K562 (cell line): ENCODE results near the gene TLE6. TPM values are rescaled to one million over a fixed set of nuclear protein-coding genes. Genes with fewer than 3 reads are reported as not detected.
A peak's percentile ranks its signal among the peaks of the same experiment; 100 is the strongest.

ENCODE experiments used
- ATAC-seq: fragments of 200-7000 bp; cut with Tn5 transposase; 3 replicates; pipeline ENCODE4 v1.9.1; 2020; ENCODE audit warnings: moderate library complexity
- BruUV-seq: library from RNA; stranded (reverse); fragments of 400-500 nt; replicated peaks from 2 replicates; lab custom pipeline; 2021; lab: Mats Ljungman, UMichigan
- CTCF ChIA-PET: fragments of 300-600 bp; formaldehyde crosslinking; extraction: SDS; loops from one replicate; lab custom pipeline; 2021; ENCODE audit warnings: low intra/inter-chr PET ratio; lab: Yijun Ruan, JAX
- POLR2A ChIA-PET: fragments of 300-600, 350-650 bp; sonication (Branson Sonifier 250); formaldehyde crosslinking; extraction: SDS; loops from one replicate; lab custom pipeline; 2021; ENCODE audit warnings: antibody characterized with exemption, inconsistent platforms; lab: Yijun Ruan, JAX
- DNase-seq, 4 experiments: peaks; one replicate each; pipeline versions ENCODE4 v3.0.0 to v3.0.0-alpha.2; 2011 to 2018; ENCODE audit warnings: low spot score in 3 of 4, mixed read lengths in 3 of 4; ENCODE audit errors: extremely low read depth in 1 of 4
- FAIRE-seq: peaks from 2 replicates; lab custom pipeline; 2011; peaks lifted over from hg19 to GRCh38; lab: Jason Lieb, UNC
- H2AFZ ChIP-seq: 2 replicates; pipeline ENCODE4 v1.6.0; 2011; ENCODE audit warnings: low read depth, low read length, control low read depth, inconsistent platforms
- H3K27ac ChIP-seq: fragments of 200-600 bp; 3 replicates; pipeline ENCODE4 v1.8.0; 2011; ENCODE audit warnings: low read depth, mild to moderate bottlenecking, control low read depth, inconsistent platforms, low read length, moderate library complexity, mixed read lengths; ENCODE audit errors: extremely low read depth
- H3K27me3 ChIP-seq, 2 experiments: fragments of 300-600 bp in 1 of 2; 2 replicates in 1 of 2; 3 replicates in 1 of 2; pipeline versions ENCODE4 v1.6.0 to v1.8.0; 2011; ENCODE audit warnings: inconsistent platforms in 2 of 2, low read length in 2 of 2, mild to moderate bottlenecking in 1 of 2, mixed read lengths in 1 of 2, moderate library complexity in 1 of 2; ENCODE audit not compliant: control insufficient read depth in 2 of 2, insufficient read depth in 2 of 2
- H3K36me3 ChIP-seq: fragments of 300-600 bp; 3 replicates; pipeline ENCODE4 v1.8.0; 2011; ENCODE audit warnings: mild to moderate bottlenecking, low read length, inconsistent platforms; ENCODE audit not compliant: control insufficient read depth, insufficient read depth
- H3K4me1 ChIP-seq, 2 experiments: fragments of 200-600 bp in 1 of 2; replicated peaks in 1 of 2; 2 replicates in 1 of 2; 3 replicates in 1 of 2; pipeline versions ENCODE4 v1.5.1 to v1.8.0; 2011; ENCODE audit warnings: inconsistent platforms in 2 of 2, low read length in 2 of 2, mild to moderate bottlenecking in 1 of 2, mixed read lengths in 1 of 2, moderate library complexity in 1 of 2; ENCODE audit not compliant: control insufficient read depth in 2 of 2, insufficient read depth in 2 of 2
- H3K4me2 ChIP-seq: 2 replicates; pipeline ENCODE4 v1.6.1; 2011; ENCODE audit warnings: low read length, control low read depth, inconsistent platforms, mixed read lengths; ENCODE audit not compliant: insufficient read depth
- H3K4me3 ChIP-seq: fragments of 200-600 bp; sonication (generic), shearing (Covaris generic); 2 replicates; pipeline ENCODE4 v1.5.1; 2016; ENCODE audit warnings: control low read depth, inconsistent platforms
- H3K79me2 ChIP-seq: fragments of 200-600 bp; 3 replicates; pipeline ENCODE4 v1.8.0; 2011; ENCODE audit warnings: low read length, inconsistent platforms; ENCODE audit not compliant: control insufficient read depth, insufficient read depth
- H3K9ac ChIP-seq, 2 experiments: 2 replicates each; pipeline versions ENCODE4 v1.6.0 to v1.6.1; 2011; ENCODE audit warnings: low read depth in 2 of 2, low read length in 2 of 2, control low read depth in 1 of 2, inconsistent platforms in 1 of 2, mild to moderate bottlenecking in 1 of 2, mixed read lengths in 1 of 2; ENCODE audit not compliant: insufficient read depth in 1 of 2
- H3K9me1 ChIP-seq: one replicate; pipeline ENCODE4 v1.6.0; 2011; ENCODE audit warnings: inconsistent platforms, mild to moderate bottlenecking, low read length, moderate library complexity; ENCODE audit not compliant: control insufficient read depth, insufficient read depth
- H3K9me3 ChIP-seq: replicated peaks from 2 replicates; pipeline ENCODE4 v1.5.1; 2011; ENCODE audit warnings: low read depth, low read length, inconsistent platforms; ENCODE audit not compliant: control insufficient read depth, insufficient read depth
- H4K20me1 ChIP-seq: replicated peaks from 2 replicates; pipeline ENCODE4 v1.6.1; 2011; ENCODE audit warnings: low read length, inconsistent platforms, mixed read lengths; ENCODE audit not compliant: control insufficient read depth, insufficient read depth
- ATF2 ChIP-seq: sonication (generic); formaldehyde crosslinking; IDR thresholded peaks from 2 replicates; pipeline ENCODE4 v1.8.1; 2022; ENCODE audit warnings: missing genetic modification reagents
- BCOR ChIP-seq: fragments of 450-650 bp; IDR thresholded peaks from 2 replicates; pipeline ENCODE4 v1.6.1; 2016
- E2F1 ChIP-seq: sonication (generic); formaldehyde crosslinking; IDR thresholded peaks from 2 replicates; pipeline ENCODE4 v1.8.1; 2023; ENCODE audit warnings: mild to moderate bottlenecking, missing genetic modification reagents, moderate library complexity
- HMGN3 ChIP-seq: IDR thresholded peaks from 2 replicates; pipeline ENCODE4 v1.6.1; 2011; ENCODE audit warnings: borderline replicate concordance, low read depth, mild to moderate bottlenecking, mixed read lengths, low read length; ENCODE audit not compliant: insufficient read length; ENCODE audit errors: extremely low read depth
- MTA3 ChIP-seq: fragments of 450-650 bp; formaldehyde crosslinking; IDR thresholded peaks from 2 replicates; pipeline ENCODE4 v1.6.1; 2017; ENCODE audit warnings: mild to moderate bottlenecking, borderline replicate concordance
- POLR3A ChIP-seq: IDR thresholded peaks from 2 replicates; pipeline ENCODE4 v1.6.1; 2011; ENCODE audit warnings: borderline replicate concordance, mild to moderate bottlenecking, moderate library complexity; ENCODE audit not compliant: insufficient read length, insufficient read depth; ENCODE audit errors: extremely low read depth
- PTBP1 ChIP-seq: fragments of 200-400 bp; formaldehyde crosslinking; IDR thresholded peaks from 2 replicates; pipeline ENCODE4 v1.6.1; 2017; ENCODE audit warnings: low read depth, low read length
- RBM14 ChIP-seq: fragments of 200-400 bp; formaldehyde crosslinking; IDR thresholded peaks from 2 replicates; pipeline ENCODE4 v1.6.1; 2018; ENCODE audit warnings: low read depth, mild to moderate bottlenecking, low read length, moderate library complexity, borderline replicate concordance; ENCODE audit not compliant: insufficient read depth
- RBM17 ChIP-seq: fragments of 200-400 bp; formaldehyde crosslinking; IDR thresholded peaks from 2 replicates; pipeline ENCODE4 v1.6.1; 2017; ENCODE audit warnings: low read depth, mild to moderate bottlenecking, low read length, borderline replicate concordance
- RBM25 ChIP-seq: fragments of 200-400 bp; formaldehyde crosslinking; IDR thresholded peaks from 2 replicates; pipeline ENCODE4 v1.6.1; 2018; ENCODE audit warnings: low read length, low read depth, moderate library complexity; ENCODE audit not compliant: severe bottlenecking
- RFX1 ChIP-seq: fragments of 450-650 bp; IDR thresholded peaks from 2 replicates; pipeline ENCODE4 v1.6.1; 2016; ENCODE audit warnings: mild to moderate bottlenecking, moderate library complexity
- RFX7 ChIP-seq: fragments of 250-450 bp; sonication (Bioruptor Pico); IDR thresholded peaks from 2 replicates; pipeline ENCODE4 v1.5.1; 2021; ENCODE audit warnings: mild to moderate bottlenecking
- RUNX1 ChIP-seq: sonication (generic); IDR thresholded peaks from 2 replicates; pipeline ENCODE4 v1.6.1; 2016; ENCODE audit warnings: antibody characterized with exemption, low read depth
- UBTF ChIP-seq, 2 experiments: IDR thresholded peaks; 2 replicates each; pipeline ENCODE4 v1.6.1; 2012; ENCODE audit warnings: improper control_type of control experiment in 2 of 2, low read depth in 2 of 2, low read length in 2 of 2, borderline replicate concordance in 1 of 2
- ZFP36 ChIP-seq: fragments of 150-350 bp; IDR thresholded peaks from 2 replicates; pipeline ENCODE4 v1.6.1; 2018; ENCODE audit warnings: low read length, low read depth; ENCODE audit not compliant: partially characterized antibody
- ZNF316 ChIP-seq: fragments of 450-650 bp; IDR thresholded peaks from 2 replicates; pipeline ENCODE4 v1.6.1; 2016
- WGBS: fragments of 100-300 bp; shearing (Covaris generic); methylation state at CpG from one replicate; pipeline ENCODE4 v1.1.6; 2016; ENCODE audit warnings: low coverage, mixed read lengths; ENCODE audit not compliant: insufficient coverage; ENCODE audit errors: missing lambda C conversion rate; 5-methylcytosine and 5-hydroxymethylcytosine counted together
- in situ Hi-C: fragments of 300-500 bp; cut with MboI; formaldehyde crosslinking; loops from 4 replicates; pipeline ENCODE4 v1.15.0; 2018; ENCODE audit warnings: inconsistent platforms, mixed read lengths
- intact Hi-C: fragments of 100-400 bp; cut with micrococcal nuclease; formaldehyde crosslinking; loops from 2 replicates; pipeline ENCODE4 v1.14.2; 2022
- polyA plus RNA-seq, 8 experiments: library from polyadenylated mRNA; depleted of rRNA in 4 of 8; stranded (reverse) in 5 of 8; unstranded in 3 of 8; fragments of >200 nt; fragmentation: Nextera tagmentation in 2 of 8; fragmentation: Illumina TruSeq in 1 of 8; extraction: Ambion mirVana in 2 of 8; extraction: Trizol in 1 of 8; gene quantifications; 2 replicates each; pipeline versions ENCODE4 v1.2.1 to v1.2.3, GENCODE V29; 2011 to 2014; ENCODE audit warnings: inconsistent platforms in 1 of 8, missing spikeins in 1 of 8
- total RNA-seq, 7 experiments: library from RNA; depleted of rRNA in 6 of 7; stranded (reverse); fragments of >200 nt in 6 of 7; fragmentation: Illumina TruSeq in 2 of 7; extraction: Trizol in 2 of 7; gene quantifications; 2 replicates each; pipeline versions ENCODE4 v1.2.1 to v1.2.3, GENCODE V29; 2011 to 2021; ENCODE audit warnings: low replicate concordance in 1 of 7

Gene TLE6
- total and polyA plus RNA-seq, 9 of the 15 experiments (the other 6 are each of a cell fraction or from before 2014, with no cell fraction given) = 1.1 to 6.1 (median 2.5) TPM

- no peak overlapping the region for H3K4me2 ChIP-seq
- BruUV-seq = no TSS peak
- in situ Hi-C loops = no loop called here
- ChIA-PET POLR2A (interaction anchor here (0.5 to 0.9 kb wide), 5 partner anchors 7 to 833 kb away, joined by 3 to 5 read pairs (median 4); no protein-coding TSS in a partner anchor), CTCF (no interaction called here)
- WGBS = 73% methylated on average over 16 of the region's 22 CpGs
- no peaks in the 10 kb centered on the region for H3K9me3 ChIP-seq
- H3K9ac ChIP-seq = 0 out of 4 replicates have a peak overlapping the region, but pooled peaks of 1 of the 2 experiments have one; percentile 37
- FAIRE-seq (no peak), ATAC-seq (no peak), DNase-seq (no peak)
- no peaks in the 10 kb centered on the region for H4K20me1 ChIP-seq
- no peaks in the 10 kb centered on the region for H3K36me3 ChIP-seq
- no peak overlapping the region for H3K27ac ChIP-seq
- intact Hi-C loops = no loop called here
- H3K4me3 ChIP-seq = no peak overlapping the region
- no peaks in the 10 kb centered on the region for H3K27me3 ChIP-seq
- H3K4me1 ChIP-seq = peaks cover 0 to 15% of the 10 kb centered on the region in 2 experiments; a peak in 2 of 5 replicates
- no peak overlapping the region for H2AFZ ChIP-seq
- no peaks in the 10 kb centered on the region for H3K9me1 ChIP-seq
- H3K79me2 ChIP-seq = no peaks in the 10 kb centered on the region
- TF ChIP-seq POLR3A (no peak), E2F1 (no peak), HMGN3 (no peak), MTA3 (no peak), ATF2 (CRISPR knock-in tag) (no peak), ZFP36 (peak; percentile 94), RFX1 (no peak), UBTF (IDR thresholded peaks at IDR 0.05; ENCODE audit: borderline replicate concordance in 1 of 2, low read depth in 2 of 2, low read length in 2 of 2) (no peak), RBM17 (no peak), RFX7 (CRISPR knock-in tag) (no peak), RBM25 (peak; percentile 82), PTBP1 (peak; percentile 85; the same call in 1 of the 2 replicates), RBM14 (no peak), BCOR (peak; percentile 72), RUNX1 (no peak), ZNF316 (no peak)
These were observed 38.0 kb downstream of the TLE6 start for GRCh38 chr19:3015126-3016057.
